Stimulated activated CD4-positive, alpha-beta T cell treated with anti-CD3 and anti-CD28 coated beads, Interleukin-4, amount 100 ng/mL, for 48 hours (primary cell): ENCODE results near the gene EXOC1L.

Experiments
- DNase-seq, 2 donors: peaks; one replicate each; pipeline ENCODE4 v3.0.0-alpha.2; 2020; ENCODE audit warnings: low read depth in 2 of 2

EXOC1L gene

DNA sequence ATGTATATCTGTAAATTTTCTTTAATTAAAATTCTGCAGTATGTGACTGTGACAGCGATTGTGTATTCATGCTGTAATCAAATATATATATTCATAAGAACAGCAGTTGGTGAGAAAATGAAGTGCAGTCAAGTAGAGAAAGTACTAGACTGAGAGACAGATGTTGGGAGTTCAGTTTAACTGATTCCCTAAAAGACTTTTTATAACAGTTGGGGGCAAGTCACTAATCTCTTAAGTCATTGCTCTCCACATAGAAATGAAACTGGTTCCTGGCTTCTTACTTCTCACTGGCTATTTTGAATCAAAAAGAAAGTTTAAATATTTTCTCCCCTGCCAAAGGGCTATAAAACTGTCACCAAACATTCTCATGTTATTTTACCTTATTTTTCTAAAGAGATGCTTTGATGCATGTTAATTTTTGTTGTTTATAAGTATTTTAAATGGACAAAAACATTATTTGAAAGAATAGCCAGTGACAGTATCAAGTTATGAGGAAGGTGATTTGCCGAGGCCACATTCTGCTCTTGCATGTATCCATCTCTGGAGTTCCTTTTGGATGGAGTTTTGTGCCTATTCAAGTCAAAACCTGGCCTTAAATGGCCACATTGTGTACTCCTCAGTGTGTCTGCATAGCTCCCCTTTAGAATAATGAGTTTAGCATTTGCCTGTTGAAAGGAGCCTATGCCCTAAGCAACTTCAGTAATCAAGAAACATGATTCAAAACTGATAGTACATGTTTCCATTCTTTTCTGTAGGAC is 64.7 kb downstream of the EXOC1L start:
- no peak for DNase-seq

DNA sequence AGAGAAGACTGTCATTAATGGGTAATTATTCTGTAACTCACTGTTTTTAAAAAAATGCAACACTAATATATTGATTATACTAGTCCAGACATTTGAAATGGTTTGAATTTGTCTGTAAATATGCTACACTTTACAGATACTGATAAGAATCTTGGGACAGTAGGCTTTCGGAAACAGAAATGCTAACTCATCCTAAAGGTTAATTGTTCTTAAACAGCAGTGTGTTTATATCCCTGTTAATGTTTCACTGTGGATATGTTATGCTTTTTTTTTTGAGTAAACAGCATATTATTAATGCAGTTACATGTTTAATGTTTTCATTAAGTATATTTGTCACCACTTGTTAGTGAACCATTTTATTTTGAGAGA is 65.2 kb downstream of the EXOC1L start:
- DNase-seq: no peak
